ENCODE results near the gene TRIO.

- TF ChIP-seq, protein P1, sequence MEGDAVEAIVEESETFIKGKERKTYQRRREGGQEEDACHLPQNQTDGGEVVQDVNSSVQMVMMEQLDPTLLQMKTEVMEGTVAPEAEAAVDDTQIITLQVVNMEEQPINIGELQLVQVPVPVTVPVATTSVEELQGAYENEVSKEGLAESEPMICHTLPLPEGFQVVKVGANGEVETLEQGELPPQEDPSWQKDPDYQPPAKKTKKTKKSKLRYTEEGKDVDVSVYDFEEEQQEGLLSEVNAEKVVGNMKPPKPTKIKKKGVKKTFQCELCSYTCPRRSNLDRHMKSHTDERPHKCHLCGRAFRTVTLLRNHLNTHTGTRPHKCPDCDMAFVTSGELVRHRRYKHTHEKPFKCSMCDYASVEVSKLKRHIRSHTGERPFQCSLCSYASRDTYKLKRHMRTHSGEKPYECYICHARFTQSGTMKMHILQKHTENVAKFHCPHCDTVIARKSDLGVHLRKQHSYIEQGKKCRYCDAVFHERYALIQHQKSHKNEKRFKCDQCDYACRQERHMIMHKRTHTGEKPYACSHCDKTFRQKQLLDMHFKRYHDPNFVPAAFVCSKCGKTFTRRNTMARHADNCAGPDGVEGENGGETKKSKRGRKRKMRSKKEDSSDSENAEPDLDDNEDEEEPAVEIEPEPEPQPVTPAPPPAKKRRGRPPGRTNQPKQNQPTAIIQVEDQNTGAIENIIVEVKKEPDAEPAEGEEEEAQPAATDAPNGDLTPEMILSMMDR (IDR thresholded peaks at IDR 0.05) = no peak
- no peak for TF ChIP-seq POLR2A (IDR thresholded peaks at IDR 0.05)
These were observed 45.1 kb upstream of the TRIO start for GRCh38 chr5:14097998-14098471.
